ENCODE measurements around the gene TSKU.

Gene TSKU

DNA sequence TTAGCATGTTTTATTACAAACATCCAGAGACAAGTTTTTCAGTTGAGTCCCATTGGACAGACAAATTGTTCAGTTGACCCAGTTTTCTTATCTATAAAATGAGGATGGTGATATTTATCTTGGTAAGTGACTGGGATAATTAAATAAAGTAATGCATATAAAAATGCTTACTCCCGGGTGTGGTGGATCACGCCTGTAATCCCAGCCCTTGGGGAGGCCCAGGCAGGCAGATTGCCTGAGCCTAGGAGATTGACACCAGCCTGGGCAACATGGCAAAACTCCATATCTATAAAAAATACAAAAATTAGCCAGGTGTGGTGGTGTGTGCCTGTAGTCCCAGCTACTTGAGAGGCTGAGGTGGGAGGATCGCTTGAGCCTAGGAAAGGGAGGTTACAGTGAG, 61.9 kb downstream of the TSKU start:
- no peak overlapping the region for H3K4me3 ChIP-seq (ENCODE audit: low read depth, low read length)
- TF ChIP-seq, protein P1, sequence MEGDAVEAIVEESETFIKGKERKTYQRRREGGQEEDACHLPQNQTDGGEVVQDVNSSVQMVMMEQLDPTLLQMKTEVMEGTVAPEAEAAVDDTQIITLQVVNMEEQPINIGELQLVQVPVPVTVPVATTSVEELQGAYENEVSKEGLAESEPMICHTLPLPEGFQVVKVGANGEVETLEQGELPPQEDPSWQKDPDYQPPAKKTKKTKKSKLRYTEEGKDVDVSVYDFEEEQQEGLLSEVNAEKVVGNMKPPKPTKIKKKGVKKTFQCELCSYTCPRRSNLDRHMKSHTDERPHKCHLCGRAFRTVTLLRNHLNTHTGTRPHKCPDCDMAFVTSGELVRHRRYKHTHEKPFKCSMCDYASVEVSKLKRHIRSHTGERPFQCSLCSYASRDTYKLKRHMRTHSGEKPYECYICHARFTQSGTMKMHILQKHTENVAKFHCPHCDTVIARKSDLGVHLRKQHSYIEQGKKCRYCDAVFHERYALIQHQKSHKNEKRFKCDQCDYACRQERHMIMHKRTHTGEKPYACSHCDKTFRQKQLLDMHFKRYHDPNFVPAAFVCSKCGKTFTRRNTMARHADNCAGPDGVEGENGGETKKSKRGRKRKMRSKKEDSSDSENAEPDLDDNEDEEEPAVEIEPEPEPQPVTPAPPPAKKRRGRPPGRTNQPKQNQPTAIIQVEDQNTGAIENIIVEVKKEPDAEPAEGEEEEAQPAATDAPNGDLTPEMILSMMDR (IDR thresholded peaks at IDR 0.05; ENCODE audit: low read depth, low read length): no peak
- in situ Hi-C loops (cut with HindIII; ENCODE audit: low sequenced_read_pairs): no loop called here
- no peak for DNase-seq (ENCODE audit: low read depth, low spot score)

DNA sequence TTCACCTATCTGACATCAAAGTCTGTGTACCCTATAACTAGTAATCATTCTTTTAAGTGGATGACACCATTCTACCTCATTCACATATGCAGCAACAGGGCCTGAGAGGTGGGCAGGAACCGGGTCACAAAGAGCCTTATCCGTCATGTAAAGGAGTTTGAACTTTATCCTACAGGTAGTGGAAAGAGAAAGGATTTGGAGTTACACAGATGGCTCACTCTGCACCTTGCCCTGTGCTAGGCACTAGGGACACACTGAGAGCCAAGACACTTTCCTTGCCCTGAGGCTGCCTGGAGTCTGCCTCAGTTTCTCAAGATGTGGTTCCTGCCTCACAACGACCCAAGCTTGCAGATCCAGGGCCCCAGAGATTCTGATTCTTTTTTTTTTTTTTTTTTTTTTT, 63.3 kb downstream of the TSKU start:
- in situ Hi-C loops (cut with HindIII; ENCODE audit: low sequenced_read_pairs): no loop called here
- no peak for DNase-seq (ENCODE audit: low read depth, low spot score)
- H3K4me3 ChIP-seq (ENCODE audit: low read depth, low read length): no peak overlapping the region
- TF ChIP-seq, protein P1 (IDR thresholded peaks at IDR 0.05; ENCODE audit: low read depth, low read length): no peak
